Measurements from ENCODE around the gene AK9.

GRCh38 chr6:109610590-109610989 lies 80.4 kb downstream of the AK9 start:
- TF ChIP-seq CTCF (IDR thresholded peaks at IDR 0.05 in 2 of 3, conservative IDR thresholded peaks at IDR 0.05 in 1 of 3; ENCODE audit: borderline replicate concordance in 1 of 3, insufficient read depth in 1 of 3, low read depth in 2 of 3, low read length in 2 of 3): no peak
- TF ChIP-seq EZH2 (IDR thresholded peaks at IDR 0.05): no peak
